Measurements from ENCODE around the gene NRCAM. TPM values are rescaled to one million over a fixed set of nuclear protein-coding genes. Genes with fewer than 3 reads are reported as not detected.

NRCAM gene
- polyA plus RNA-seq, 4 donors: 20.5 to 23.6 (median 22.0) TPM

DNA sequence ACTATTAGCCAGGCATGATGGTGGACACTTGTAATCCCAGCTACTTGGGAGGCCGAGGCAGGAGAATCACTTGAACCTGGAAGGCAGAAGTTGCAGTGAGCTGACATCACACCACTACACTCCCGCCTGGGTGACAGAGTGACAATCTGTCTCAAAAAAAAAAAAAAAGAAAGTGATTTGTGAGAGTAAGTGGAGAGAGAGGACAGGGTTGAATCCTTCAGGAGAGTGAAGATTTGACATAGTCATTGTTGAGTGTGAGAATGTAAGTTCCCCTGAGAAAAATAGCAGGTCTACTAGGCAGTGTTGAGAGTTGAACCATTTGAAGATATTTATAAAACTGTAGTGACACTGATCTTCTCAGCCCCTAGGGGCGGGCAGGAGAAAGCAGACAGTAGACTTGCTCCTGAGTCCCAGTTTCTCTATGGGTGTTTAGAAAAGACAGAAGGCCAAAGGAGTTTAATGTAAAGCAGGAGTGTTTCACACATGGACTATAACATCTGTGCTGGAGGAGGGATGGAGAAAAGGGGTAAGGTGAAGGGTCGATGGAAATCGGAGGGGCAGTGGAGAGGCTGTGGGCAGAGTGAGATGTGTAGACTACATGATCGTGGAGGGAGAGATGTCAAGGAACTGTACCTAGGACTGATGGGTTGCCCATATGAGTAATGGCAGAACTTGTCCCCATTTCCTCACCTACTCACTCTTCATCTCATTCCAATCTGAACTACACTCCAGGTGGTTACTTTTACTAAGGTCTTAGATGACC lies 312.4 kb downstream of the NRCAM start:
- no peak for DNase-seq (ENCODE audit: low read depth in 4 of 4, low spot score in 3 of 4)

DNA sequence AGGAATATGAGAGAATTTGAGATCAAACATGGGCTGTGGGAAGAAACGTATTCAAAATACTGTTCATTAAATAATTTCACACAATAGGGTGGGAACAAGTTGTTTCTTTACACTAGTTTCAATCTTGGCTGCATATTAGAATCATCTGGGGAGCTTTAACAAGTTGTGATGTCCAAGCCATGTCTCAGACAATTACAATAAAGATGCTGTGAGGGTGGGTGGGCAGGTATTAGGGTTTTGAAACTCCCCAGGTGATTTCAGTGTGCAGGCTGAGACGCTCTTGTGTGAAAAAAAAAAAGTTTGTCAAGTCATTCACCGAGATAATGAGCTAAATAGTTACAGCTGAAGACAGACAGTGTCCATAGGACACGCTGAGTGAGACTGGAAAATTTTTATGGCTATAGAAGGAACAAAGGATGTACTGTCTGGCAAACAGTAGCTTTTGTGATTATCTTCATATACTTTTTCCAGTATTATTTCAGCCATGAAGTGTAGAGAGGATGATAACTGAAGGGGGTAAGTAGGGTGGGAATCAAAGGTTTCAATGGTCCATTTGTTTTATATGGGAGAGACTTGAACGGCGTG lies 313.5 kb downstream of the NRCAM start:
- DNase-seq (ENCODE audit: low read depth in 4 of 4, low spot score in 3 of 4): no peak

DNA sequence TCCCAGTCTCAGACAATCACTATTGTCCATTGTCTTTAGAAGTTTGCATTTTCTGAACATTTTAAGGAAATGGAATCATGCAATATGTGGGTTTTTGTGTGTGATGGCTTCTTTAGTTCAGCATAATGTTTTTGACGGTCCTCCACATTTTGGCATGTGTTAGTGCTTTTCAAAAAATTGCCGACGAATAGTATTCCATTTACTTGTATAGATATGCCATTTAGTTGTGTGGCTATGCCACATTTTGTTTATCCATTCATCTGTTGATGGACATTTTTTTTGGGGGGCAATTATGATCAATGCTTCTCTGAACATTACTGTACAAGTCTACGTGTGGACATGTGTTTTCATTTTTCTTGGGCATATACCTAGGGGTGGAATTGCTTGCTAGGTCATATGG lies 314.1 kb downstream of the NRCAM start:
- DNase-seq (ENCODE audit: low read depth in 4 of 4, low spot score in 3 of 4): no peak

DNA sequence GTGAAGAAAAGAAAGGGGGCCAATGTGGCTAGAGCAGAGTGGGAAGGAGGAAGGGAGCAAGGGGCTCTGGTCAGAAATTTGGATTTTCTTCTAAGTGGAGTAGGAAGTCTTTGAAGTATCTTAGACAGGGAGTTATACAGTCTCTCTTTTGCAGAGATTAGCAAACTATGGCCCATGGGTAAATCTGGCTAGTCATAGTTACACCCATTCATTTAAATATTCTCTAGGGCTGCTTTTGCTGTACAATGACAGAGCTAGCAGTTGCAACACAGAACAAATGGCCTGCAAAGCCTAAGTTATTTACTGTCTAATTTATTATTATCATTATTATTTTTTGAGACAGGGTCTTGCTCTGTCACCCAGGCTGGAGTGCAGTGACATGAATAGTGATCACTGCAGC lies 315.6 kb downstream of the NRCAM start:
- no peak for DNase-seq (ENCODE audit: low read depth in 4 of 4, low spot score in 3 of 4)

DNA sequence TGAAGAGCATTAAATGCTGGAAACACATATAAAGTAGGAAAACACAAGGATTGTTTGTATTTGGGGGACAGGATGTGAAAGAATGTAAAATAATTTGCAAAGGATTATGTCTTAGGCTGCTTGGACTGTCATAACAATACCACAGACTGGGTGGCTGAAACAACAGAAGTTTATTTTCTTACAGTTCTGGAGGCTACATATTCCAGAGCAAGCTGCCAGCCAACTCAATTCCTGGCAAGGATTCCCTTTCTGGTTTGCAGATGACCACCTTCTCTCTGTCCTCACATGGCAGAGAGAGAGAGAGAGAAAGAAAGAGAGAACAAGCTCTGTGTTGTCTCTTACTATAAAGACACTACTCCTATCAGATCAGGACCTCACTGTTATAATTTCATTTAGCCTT lies 317.3 kb downstream of the NRCAM start:
- DNase-seq (ENCODE audit: low read depth in 4 of 4, low spot score in 3 of 4): no peak

DNA sequence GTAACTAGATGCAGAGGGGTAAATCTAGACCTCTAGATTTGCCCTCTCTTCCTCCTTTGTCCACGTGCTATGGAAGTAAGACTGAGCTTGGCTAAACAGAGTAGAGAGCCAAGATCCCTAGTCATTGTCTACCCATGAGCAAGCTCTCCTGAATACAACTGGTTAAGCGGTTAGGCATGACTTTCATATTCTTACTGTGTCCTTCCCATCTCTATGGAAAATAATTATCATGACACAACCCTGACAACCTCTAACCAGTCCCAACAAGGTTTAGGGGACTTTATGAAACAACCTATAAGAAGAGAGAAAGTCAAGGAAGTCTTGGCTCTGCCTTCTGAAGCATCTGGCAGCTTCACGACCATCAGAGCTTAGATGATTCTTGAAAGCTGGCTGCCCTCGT lies 318.2 kb downstream of the NRCAM start:
- no peak for DNase-seq (ENCODE audit: low read depth in 4 of 4, low spot score in 3 of 4)

DNA sequence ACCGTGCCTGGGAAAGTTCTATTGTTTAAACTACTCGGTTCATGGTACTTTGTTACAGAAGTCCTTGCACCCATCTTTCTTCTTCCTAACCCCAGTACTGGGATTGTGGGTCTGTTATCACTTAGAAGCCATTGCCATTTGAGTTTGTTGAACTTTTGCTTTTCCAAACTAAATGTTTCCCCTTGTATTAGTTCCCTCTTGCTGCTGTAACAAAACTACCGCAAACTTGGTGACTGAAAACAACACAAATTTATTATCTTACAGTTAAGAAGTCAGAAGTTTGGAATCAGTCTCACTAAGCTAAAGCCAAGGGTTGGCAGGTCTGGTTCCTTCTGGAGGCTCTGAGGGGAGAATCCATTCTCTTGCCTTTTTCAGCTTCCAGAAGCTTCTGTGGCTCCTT lies 319.2 kb downstream of the NRCAM start:
- no peak for DNase-seq (ENCODE audit: low read depth in 4 of 4, low spot score in 3 of 4)

DNA sequence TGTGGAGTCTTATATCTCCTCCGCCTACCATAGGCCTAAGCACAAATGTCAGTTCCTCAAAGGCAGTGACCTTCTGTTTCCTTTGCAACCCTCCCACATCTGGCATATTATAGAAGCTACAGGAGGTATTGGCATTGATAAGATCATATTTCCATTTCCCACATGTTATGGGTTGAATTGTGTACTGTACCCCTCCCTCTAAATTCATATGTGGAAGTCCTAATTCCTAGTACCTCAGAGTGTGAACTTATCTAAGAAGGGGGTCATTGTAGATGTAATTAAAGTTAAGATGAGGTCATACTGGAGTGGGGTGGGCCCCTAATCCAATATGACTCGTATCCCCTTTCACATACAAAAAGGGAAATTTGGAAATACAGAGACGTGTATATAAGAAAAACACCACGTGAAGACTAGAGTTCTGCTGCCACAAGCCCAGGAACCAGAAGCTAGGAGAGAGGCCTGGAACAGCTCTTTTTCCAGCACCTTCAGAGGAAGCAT lies 320.0 kb downstream of the NRCAM start:
- DNase-seq (ENCODE audit: low read depth in 4 of 4, low spot score in 3 of 4): no peak

DNA sequence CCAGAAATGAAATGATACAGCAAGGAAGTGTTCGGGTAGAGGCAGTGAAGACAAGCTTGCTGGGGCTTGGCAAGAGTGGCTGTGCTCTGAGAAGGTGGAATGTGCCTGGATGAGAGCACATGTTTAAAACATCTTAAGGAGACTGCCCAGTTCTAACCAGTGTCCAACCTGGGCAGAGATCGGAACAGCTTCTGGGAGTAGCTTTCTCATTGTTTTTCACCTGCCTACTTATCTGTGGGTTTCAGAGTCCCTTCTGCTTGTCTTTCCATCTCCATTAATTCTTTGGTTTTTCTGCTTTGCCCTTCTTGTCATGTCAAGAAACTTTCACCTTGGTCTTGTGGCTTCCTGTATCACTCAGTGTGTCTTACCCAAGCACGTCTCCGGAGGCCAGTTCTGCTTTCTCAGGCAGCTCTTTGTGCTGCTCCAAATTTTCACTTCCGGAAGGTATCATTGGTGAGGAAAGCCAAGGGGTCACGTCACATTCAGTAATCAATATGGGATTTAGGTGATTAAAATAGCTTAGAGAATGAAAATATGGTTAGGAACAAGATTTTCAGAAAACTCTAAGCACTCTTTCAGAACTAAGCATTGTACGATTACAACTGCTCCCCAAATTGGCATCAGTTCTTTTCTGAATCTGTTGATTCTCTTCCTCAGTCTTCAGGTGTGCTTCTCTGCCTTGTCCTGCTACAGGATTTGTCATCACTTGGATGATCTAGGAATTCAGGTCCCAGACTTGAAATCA lies 320.6 kb downstream of the NRCAM start:
- DNase-seq (ENCODE audit: low read depth in 4 of 4, low spot score in 3 of 4): no peak

DNA sequence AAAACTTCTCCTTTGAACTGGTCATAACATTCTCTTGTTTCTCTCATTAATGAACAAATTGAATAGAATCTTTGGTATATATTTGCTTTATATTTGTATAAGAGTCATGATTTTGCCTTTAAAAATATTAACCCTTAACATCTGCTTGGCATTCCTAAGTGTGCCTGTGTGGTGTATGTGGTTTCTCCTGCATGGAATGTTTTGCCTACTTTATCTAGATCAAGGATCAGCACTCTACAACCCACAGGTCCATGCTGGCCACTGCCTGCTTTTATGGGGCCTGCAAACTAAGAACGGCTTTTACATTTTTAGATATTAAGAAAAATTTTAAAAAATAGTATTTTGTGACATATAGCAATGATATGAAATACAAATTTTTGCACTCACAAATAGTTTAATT lies 321.8 kb downstream of the NRCAM start:
- DNase-seq (ENCODE audit: low read depth in 4 of 4, low spot score in 3 of 4): no peak

DNA sequence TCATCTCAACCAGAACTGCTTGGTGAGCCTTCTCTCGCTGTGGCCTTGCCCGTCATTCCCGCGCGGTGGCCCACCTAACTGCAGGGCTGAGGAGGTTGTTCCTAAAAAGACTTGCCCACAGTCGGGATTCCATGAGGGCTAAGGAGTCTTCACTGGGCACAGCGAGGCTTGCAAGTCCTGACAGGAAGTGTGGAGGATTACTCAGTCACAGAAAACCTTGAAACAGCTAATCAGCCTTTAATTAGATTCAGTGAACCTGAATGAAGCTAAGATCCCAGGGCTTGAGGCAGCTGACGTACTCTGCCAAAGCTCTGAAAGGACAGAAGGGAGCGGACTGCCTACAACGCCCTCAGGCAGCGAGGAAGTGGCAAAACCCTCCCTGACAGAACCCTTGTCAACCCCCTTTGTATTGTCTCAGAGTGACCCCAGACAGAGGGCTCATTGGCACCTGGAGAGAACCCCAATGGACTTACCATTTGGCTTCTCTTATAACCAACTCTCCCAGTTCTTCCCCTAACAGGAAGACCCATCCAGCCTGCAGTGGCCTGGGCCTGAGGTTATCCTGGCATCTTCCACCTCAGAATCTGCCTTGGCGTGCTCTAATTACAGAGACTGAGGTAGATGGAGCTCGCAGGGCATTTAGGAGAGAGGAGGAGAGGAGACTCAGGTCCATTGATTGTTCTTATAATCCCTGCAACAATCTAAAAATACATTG lies 323.5 kb downstream of the NRCAM start:
- peak in 1 of 4 donors; percentile 6 for DNase-seq (ENCODE audit: low read depth in 4 of 4, low spot score in 3 of 4)

DNA sequence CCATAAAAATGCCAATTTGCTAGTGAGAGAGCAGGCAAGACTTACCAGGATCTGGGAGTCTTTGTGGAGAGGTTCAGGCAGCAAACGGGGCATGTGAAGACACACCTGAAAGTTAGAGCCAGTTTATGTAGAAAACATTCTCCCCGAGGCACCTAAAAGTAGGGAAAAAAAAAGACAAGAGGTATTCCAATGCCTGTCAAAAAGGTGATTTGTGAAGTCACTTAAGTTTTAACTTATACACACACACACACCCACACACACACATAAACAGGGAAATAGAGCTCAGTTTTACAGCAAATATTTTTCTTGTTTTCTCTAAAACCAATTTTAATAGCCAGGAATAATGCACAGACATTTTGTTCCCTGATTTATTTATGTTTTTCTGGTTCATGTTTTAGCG lies 326.0 kb downstream of the NRCAM start, which contains the start of gene LAMB4:
Gene LAMB4 (minus strand): TSS at position 101 of the 400 bp plus-strand sequence. CDS start 7,197 bp downstream, outside the sequence.
- DNase-seq (ENCODE audit: low read depth in 4 of 4, low spot score in 3 of 4): no peak

DNA sequence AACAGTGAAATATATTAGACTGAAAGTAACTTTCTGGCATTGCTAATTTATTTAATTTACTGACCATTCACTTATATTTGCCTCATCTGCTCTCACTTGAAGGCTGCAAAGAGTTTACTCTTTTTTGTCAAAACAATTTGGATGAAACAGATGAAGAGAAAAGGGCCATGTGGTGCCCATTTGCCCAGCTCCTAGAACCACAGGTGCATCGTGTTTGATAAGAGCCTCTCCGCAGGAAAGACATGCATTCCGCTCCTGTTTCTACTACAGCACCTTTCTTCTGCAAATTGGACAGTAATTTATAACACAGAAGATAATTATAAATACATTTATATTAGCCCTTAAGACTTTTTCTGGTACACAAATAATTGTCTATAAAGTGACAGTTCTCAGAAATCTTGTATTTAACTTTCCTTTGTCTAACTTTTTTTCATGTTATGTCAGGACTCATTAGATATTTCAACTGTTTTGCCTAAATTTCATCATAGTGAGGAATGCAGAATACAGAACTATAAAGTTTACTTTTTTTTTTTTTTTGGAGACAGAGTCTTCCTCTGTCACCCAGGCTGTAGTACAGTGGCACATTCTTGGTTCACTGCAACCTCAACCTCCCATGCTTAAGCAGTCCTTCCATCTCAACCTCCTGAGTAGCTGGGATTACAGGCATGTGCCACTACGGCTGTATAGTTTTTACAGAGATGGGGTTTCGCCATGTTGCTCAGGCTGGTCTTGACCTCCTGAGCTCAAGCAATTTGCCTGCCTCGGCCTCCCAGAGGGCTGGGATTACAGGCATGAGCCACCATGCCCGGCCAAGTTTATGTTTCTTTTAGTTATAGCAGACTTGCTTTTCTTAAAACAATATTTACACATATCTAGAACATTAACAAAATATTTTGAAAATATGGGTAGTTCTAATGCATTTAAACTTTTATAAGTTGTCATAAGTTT lies 326.9 kb downstream of the NRCAM start:
- no peak for DNase-seq (ENCODE audit: low read depth in 4 of 4, low spot score in 3 of 4)

DNA sequence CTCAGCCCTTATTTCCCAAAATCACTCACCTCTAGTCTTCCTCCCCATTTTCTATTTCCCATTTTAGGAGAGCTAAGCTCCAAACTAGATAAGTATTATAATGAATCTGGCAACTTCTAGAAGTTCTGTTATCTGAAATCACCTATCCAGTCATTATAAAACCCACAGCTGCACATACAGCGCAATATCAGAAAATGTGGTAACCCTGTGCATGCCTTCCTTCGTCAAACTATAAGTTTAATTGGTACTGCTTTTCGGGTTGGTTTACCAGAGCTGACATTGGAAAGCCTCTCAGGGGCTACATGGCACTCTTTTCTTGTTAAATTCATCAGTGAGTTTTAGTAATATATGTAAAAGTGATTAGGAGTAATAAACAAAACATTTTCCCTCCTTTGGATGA lies 327.7 kb downstream of the NRCAM start:
- no peak for DNase-seq (ENCODE audit: low read depth in 4 of 4, low spot score in 3 of 4)

DNA sequence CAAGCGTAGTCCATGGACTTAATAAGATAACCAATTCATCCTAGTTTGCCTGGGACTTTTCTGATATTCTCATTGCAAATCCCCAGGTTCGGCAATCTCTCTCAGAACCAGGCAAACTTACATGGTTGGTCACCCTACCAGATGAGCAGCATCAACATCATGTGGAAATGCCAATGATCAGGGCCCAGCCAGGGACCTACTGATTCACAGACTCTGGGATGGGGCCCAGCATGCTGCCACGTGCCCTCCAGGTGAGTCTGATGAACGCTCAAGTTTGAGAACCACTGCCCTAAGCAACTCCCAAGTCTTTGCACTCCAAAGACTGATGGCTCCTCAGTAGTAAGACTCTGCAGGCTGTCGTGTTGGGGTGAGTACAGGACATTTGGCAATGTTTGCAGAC lies 328.8 kb downstream of the NRCAM start:
- no peak for DNase-seq (ENCODE audit: low read depth in 4 of 4, low spot score in 3 of 4)

DNA sequence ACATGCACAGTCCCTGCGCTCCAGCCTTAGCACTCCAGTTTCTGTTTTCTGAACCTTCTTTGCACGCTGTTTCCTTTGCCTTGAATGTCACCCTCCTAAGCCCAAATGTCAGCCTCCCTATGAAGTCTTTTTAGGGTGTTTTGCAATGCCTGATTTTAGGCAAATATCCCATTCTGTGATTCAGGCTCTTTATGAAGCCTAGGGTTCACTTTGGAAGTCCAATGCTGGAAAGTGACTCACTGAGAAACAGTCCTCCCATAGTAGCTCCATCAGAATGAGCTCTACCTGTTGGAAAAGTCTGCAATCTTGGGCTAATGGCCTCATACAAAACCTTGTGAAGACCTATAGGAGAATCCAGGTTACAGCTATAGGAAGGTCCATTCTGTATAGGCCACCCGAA lies 331.4 kb downstream of the NRCAM start:
- no peak for DNase-seq (ENCODE audit: low read depth in 4 of 4, low spot score in 3 of 4)

DNA sequence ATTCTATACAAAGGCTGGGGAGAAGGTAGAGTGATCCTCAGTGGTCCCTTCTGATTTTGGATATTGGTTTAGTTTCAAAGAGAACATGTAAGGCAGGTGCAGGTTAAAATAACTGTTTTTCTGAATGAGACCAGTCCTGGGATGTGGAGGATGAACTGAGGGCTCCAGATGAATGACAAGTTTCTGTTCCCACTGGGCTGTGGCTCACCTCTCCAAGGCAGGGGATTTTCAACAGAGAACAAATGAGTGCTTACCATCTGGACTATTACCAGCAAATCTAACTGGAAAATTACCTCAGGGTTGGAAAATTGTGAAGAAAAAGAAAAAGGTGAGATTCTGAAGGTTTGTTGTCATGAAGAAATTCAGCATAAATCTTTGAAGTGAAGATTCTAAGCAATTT lies 334.1 kb downstream of the NRCAM start:
- DNase-seq (ENCODE audit: low read depth in 4 of 4, low spot score in 3 of 4): no peak

DNA sequence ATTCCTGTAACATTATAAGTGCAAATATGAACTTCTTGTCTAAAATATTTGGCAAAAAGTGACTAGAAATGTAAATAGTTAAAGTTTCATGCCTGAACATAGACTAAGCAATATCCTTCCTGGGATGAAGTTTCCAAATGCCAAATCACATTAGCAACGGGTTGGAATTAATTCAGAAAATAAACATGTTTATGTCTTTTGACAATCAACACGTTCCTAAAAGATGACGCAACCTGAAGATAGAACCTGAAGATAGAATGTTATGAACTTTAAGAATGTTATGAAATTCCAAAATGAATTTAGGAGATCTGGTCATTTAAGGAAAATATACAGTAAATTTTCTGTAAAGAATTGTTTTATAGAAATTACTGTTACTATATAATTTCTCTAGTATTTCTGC lies 335.3 kb downstream of the NRCAM start:
- no peak for DNase-seq (ENCODE audit: low read depth in 4 of 4, low spot score in 3 of 4)

DNA sequence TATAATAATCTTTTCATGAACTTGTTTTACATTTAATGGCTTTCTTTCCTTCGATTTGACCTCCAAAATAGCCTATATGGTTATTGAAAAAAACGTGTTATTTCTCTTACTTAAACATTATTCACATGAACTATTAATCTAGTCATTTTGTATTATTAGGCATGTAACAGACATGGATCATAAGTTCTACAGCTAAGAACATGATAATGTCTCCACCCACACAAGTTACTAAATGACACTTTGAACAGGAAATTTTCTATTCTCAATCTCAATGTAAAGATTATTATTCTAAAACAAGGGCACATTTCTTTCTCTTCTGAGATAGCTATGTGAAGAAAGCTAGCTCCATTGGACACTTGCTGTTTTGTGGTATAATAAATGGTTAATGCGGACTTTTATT lies 336.0 kb downstream of the NRCAM start:
- DNase-seq (ENCODE audit: low read depth in 4 of 4, low spot score in 3 of 4): no peak

DNA sequence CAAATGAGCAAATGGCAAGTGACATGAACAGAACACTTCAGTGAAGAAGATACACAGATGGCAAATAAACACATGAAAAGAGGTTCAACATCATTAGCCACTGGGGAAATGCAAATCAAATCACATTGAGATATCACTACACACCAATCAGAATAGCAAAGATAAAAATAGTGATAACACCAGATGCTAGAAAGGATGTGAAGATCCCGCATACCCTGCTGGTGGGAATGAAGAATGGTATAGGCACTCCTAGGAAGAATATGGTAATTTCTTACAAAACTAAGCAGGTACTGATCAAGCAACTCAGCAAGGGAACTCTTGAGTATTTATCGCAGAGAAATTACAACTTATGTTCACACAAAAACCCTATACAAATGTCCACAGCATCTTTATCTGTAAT lies 337.3 kb downstream of the NRCAM start:
- no peak for DNase-seq (ENCODE audit: low read depth in 4 of 4, low spot score in 3 of 4)

Data from right renal pelvis (tissue), 4 donors.